H1 (cell line): ENCODE measurements around the gene PAX7. TPM values are rescaled to one million over a fixed set of nuclear protein-coding genes. Genes with fewer than 3 reads are reported as not detected.

ENCODE experiments used
- CTCF ChIA-PET: fragments of 300-600 bp; sonication (Branson Sonifier 250); formaldehyde crosslinking; loops from one replicate; lab custom pipeline; 2021; ENCODE audit not compliant: partially characterized antibody; lab: Charles Lee
- POLR2A ChIA-PET: fragments of 300-600 bp; sonication (Branson Sonifier 250); formaldehyde crosslinking; loops from one replicate; lab custom pipeline; 2021; ENCODE audit warnings: inconsistent platforms; ENCODE audit not compliant: partially characterized antibody; lab: Charles Lee
- DNase-seq, 2 experiments: peaks; one replicate each; pipeline versions ENCODE4 v3.0.0 to v3.0.0-alpha.2; 2010 to 2022; ENCODE audit warnings: low spot score in 2 of 2, low read depth in 1 of 2, mixed read lengths in 1 of 2
- FAIRE-seq: peaks from 2 replicates; lab custom pipeline; 2011; peaks lifted over from hg19 to GRCh38; lab: Jason Lieb, UNC
- H2AFZ ChIP-seq: 2 replicates; pipeline ENCODE4 v1.8.1; 2012; ENCODE audit warnings: low read length, inconsistent platforms
- H2AK5ac ChIP-seq: 2 replicates; pipeline ENCODE4 v1.6.1; 2013; ENCODE audit warnings: low read depth, low read length
- H2BK120ac ChIP-seq: replicated peaks from 2 replicates; pipeline ENCODE3; 2013; ENCODE audit warnings: low read depth, low read length, inconsistent platforms
- H2BK12ac ChIP-seq: 2 replicates; pipeline ENCODE4 v1.6.1; 2013; ENCODE audit warnings: low read depth, low read length
- H2BK15ac ChIP-seq: 2 replicates; pipeline ENCODE4 v1.6.1; 2013; ENCODE audit warnings: low read length
- H2BK20ac ChIP-seq: 2 replicates; pipeline ENCODE4 v1.6.1; 2013; ENCODE audit warnings: low read length
- H2BK5ac ChIP-seq: 2 replicates; pipeline ENCODE4 v1.6.1; 2013; ENCODE audit warnings: low read depth, low read length
- H3K14ac ChIP-seq: 2 replicates; pipeline ENCODE4 v1.6.1; 2013; ENCODE audit warnings: inconsistent platforms; ENCODE audit not compliant: insufficient read length
- H3K18ac ChIP-seq: 2 replicates; pipeline ENCODE4 v1.6.1; 2013; ENCODE audit warnings: low read length; ENCODE audit errors: extremely low read depth
- H3K23ac ChIP-seq: 2 replicates; pipeline ENCODE4 v1.6.1; 2013; ENCODE audit warnings: inconsistent platforms; ENCODE audit not compliant: insufficient read length
- H3K23me2 ChIP-seq: 2 replicates; pipeline ENCODE4 v1.6.1; 2013; ENCODE audit warnings: low read depth, low read length
- H3K27ac ChIP-seq: 2 replicates; pipeline ENCODE4 v1.6.1; 2011; ENCODE audit warnings: low read depth, low read length, inconsistent platforms
- H3K27me3 ChIP-seq, 4 experiments: replicated peaks in 1 of 4; 1 replicate in 1 of 4; 2 replicates in 3 of 4; pipeline versions ENCODE4 v1.6.1 to v1.8.1; 2011 to 2013; ENCODE audit warnings: low read length in 3 of 4, mild to moderate bottlenecking in 3 of 4, inconsistent platforms in 2 of 4, mixed read lengths in 2 of 4, moderate library complexity in 1 of 4; ENCODE audit not compliant: control insufficient read depth in 3 of 4, insufficient read depth in 3 of 4; ENCODE audit errors: extremely low read depth in 1 of 4
- H3K36me3 ChIP-seq, 4 experiments: 2 replicates each; pipeline versions ENCODE4 v1.6.1 to v1.8.1; 2011 to 2013; ENCODE audit warnings: mild to moderate bottlenecking in 4 of 4, low read length in 3 of 4, moderate library complexity in 2 of 4, control low read depth in 1 of 4, inconsistent platforms in 1 of 4; ENCODE audit not compliant: insufficient read depth in 4 of 4, control insufficient read depth in 2 of 4
- H3K4ac ChIP-seq: replicated peaks from 2 replicates; pipeline ENCODE3; 2013; ENCODE audit warnings: low read length, low read depth, mixed read lengths, inconsistent platforms; ENCODE audit not compliant: insufficient read length
- H3K4me1 ChIP-seq, 4 experiments: replicated peaks in 1 of 4; 1 replicate in 1 of 4; 2 replicates in 3 of 4; pipeline versions ENCODE4 v1.6.1 to v1.8.1; 2011 to 2013; ENCODE audit warnings: low read length in 3 of 4, inconsistent platforms in 2 of 4, mixed read lengths in 1 of 4; ENCODE audit not compliant: insufficient read depth in 4 of 4, control insufficient read depth in 3 of 4
- H3K4me2 ChIP-seq, 2 experiments: 2 replicates each; pipeline versions ENCODE4 v1.6.1 to v1.8.1; 2011 to 2013; ENCODE audit warnings: low read depth in 2 of 2, low read length in 2 of 2, control low read depth in 1 of 2, inconsistent platforms in 1 of 2, mild to moderate bottlenecking in 1 of 2; ENCODE audit not compliant: insufficient read depth in 1 of 2
- H3K4me3 ChIP-seq, 4 experiments: fragments of 200-600, 300-600 bp in 1 of 4; sonication (generic), shearing (Covaris generic), sonication (Bioruptor Twin) in 1 of 4; 2 replicates each; pipeline versions ENCODE4 v1.5.1 to v1.8.1; 2011 to 2016; ENCODE audit warnings: low read length in 4 of 4, low read depth in 3 of 4, control low read depth in 2 of 4, inconsistent platforms in 2 of 4, mild to moderate bottlenecking in 2 of 4, mixed read lengths in 1 of 4, moderate library complexity in 1 of 4; ENCODE audit not compliant: insufficient read depth in 2 of 4; ENCODE audit errors: extremely low read depth in 1 of 4
- H3K56ac ChIP-seq: replicated peaks from 2 replicates; pipeline ENCODE3; 2013; ENCODE audit warnings: low read depth, mild to moderate bottlenecking, mixed read lengths, low read length, inconsistent platforms; ENCODE audit not compliant: insufficient read length
- H3K79me1 ChIP-seq: 2 replicates; pipeline ENCODE4 v1.6.1; 2013; ENCODE audit warnings: low read depth, low read length, control low read depth
- H3K79me2 ChIP-seq, 2 experiments: 2 replicates each; pipeline versions ENCODE4 v1.6.1 to v1.8.1; 2012 to 2013; ENCODE audit warnings: low read length in 2 of 2, mild to moderate bottlenecking in 2 of 2, inconsistent platforms in 1 of 2; ENCODE audit not compliant: insufficient read depth in 2 of 2, control insufficient read depth in 1 of 2
- H3K9ac ChIP-seq, 4 experiments: replicated peaks in 1 of 4; 1 replicate in 1 of 4; 2 replicates in 3 of 4; pipeline versions ENCODE4 v1.6.1 to v1.8.1; 2011 to 2013; ENCODE audit warnings: low read depth in 3 of 4, low read length in 3 of 4, control low read depth in 2 of 4, mild to moderate bottlenecking in 2 of 4, moderate library complexity in 2 of 4, inconsistent platforms in 1 of 4; ENCODE audit errors: extremely low read depth in 1 of 4
- H3K9me3 ChIP-seq, 2 experiments: 2 replicates each; pipeline versions ENCODE4 v1.6.1 to v1.8.1; 2012 to 2013; ENCODE audit warnings: mild to moderate bottlenecking in 2 of 2, moderate library complexity in 2 of 2, control low read depth in 1 of 2, inconsistent platforms in 1 of 2, low read depth in 1 of 2, low read length in 1 of 2, mixed read lengths in 1 of 2; ENCODE audit not compliant: insufficient read depth in 2 of 2
- H4K20me1 ChIP-seq, 2 experiments: replicated peaks in 1 of 2; 2 replicates each; pipeline versions ENCODE3 to v1.8.1; 2011 to 2013; ENCODE audit warnings: inconsistent platforms in 2 of 2, low read length in 2 of 2, mild to moderate bottlenecking in 1 of 2; ENCODE audit not compliant: insufficient read depth in 2 of 2, control insufficient read depth in 1 of 2
- H4K5ac ChIP-seq: 2 replicates; pipeline ENCODE4 v1.6.1; 2013; ENCODE audit warnings: low read length, low read depth, mixed read lengths, inconsistent platforms; ENCODE audit not compliant: insufficient read length
- H4K8ac ChIP-seq: 2 replicates; pipeline ENCODE4 v1.8.0; 2013; ENCODE audit warnings: mild to moderate bottlenecking, moderate library complexity, low read length, inconsistent platforms; ENCODE audit not compliant: insufficient read depth; ENCODE audit errors: extremely low read depth
- H4K91ac ChIP-seq: replicated peaks from 2 replicates; pipeline ENCODE3; 2013; ENCODE audit warnings: low read length, mixed read lengths, inconsistent platforms; ENCODE audit not compliant: insufficient read length
- CEBPB ChIP-seq: IDR thresholded peaks from 2 replicates; pipeline ENCODE4 v1.6.1; 2012; ENCODE audit warnings: low read depth, low read length
- CTCF ChIP-seq, 3 experiments: IDR thresholded peaks; 1 replicate in 2 of 3; 2 replicates in 1 of 3; pipeline versions ENCODE4 v1.5.1 to v1.6.1; 2011; ENCODE audit warnings: low read length in 3 of 3, mild to moderate bottlenecking in 3 of 3, inconsistent platforms in 2 of 3, low read depth in 1 of 3, moderate library complexity in 1 of 3; ENCODE audit not compliant: insufficient read depth in 1 of 3; ENCODE audit errors: control extremely low read depth in 1 of 3
- MAFK ChIP-seq: IDR thresholded peaks from 2 replicates; pipeline ENCODE4 v1.6.1; 2012; ENCODE audit warnings: low read depth, mild to moderate bottlenecking, improper control_type of control experiment, low read length
- RAD21 ChIP-seq, 2 experiments: IDR thresholded peaks in 1 of 2; conservative IDR thresholded peaks in 1 of 2; 2 replicates each; pipeline ENCODE4 v1.6.1; 2011; ENCODE audit warnings: low read depth in 2 of 2, low read length in 2 of 2, improper control_type of control experiment in 1 of 2, inconsistent platforms in 1 of 2, mild to moderate bottlenecking in 1 of 2, moderate library complexity in 1 of 2
- WGBS, 2 experiments: shearing (Covaris generic) in 1 of 2; methylation state at CpG; one replicate each; pipeline versions ENCODE4 v1.1.6 to v1.1.7; 2013 to 2015; ENCODE audit warnings: low lambda C conversion rate in 2 of 2, mixed read lengths in 2 of 2, inconsistent platforms in 1 of 2, low coverage in 1 of 2, missing lambda C conversion rate in 1 of 2; ENCODE audit not compliant: insufficient replicate concordance in 2 of 2, insufficient coverage in 1 of 2, insufficient read length in 1 of 2; ENCODE audit errors: extremely low coverage in 1 of 2, missing lambda C conversion rate in 1 of 2; 5-methylcytosine and 5-hydroxymethylcytosine counted together
- polyA plus RNA-seq, 7 experiments: library from polyadenylated mRNA; depleted of rRNA in 3 of 7; stranded (reverse) in 5 of 7; unstranded in 2 of 7; fragments of >200 nt in 5 of 7; fragments of 200-250 nt in 2 of 7; gene quantifications; 1 replicate in 5 of 7; 2 replicates in 1 of 7; 4 replicates in 1 of 7; pipeline versions ENCODE4 v1.2.1 to v1.2.3, GENCODE V29; 2011 to 2013; ENCODE audit warnings: missing spikeins in 2 of 7, mixed read lengths in 2 of 7
- total RNA-seq: library from RNA; stranded (reverse); fragmentation: NEBNext Ultra II Directional; extraction: Animal tissue kit (Norgen Biotek cat#: 25700); gene quantifications from 2 replicates; pipeline ENCODE4 v1.2.1, GENCODE V29; 2021

Gene PAX7
- total and polyA plus RNA-seq, 2 of the 8 experiments (the other 6 are each of a cell fraction or from before 2014, with no cell fraction given): not detected

- POLR2A ChIA-PET: interaction anchor here (1.0 to 1.7 kb wide), 2 partner anchors 10 to 16 kb away, joined by 3 to 5 read pairs; no protein-coding TSS in a partner anchor
- no peak overlapping the region for H2BK5ac ChIP-seq
- H3K27ac ChIP-seq: no peak overlapping the region
- H4K91ac ChIP-seq: no peak overlapping the region
- no peak overlapping the region for H4K5ac ChIP-seq
- no peak overlapping the region for H3K4me3 ChIP-seq
- no peak overlapping the region for H2BK15ac ChIP-seq
- H3K4ac ChIP-seq: no peak overlapping the region
- CTCF ChIA-PET: interaction anchor here (0.6 to 12.3 kb wide), 28 partner anchors 8 to 1316 kb away, joined by 3 to 207 read pairs (median 6); no protein-coding TSS in a partner anchor
- H2BK12ac ChIP-seq: no peak overlapping the region
- H3K36me3 ChIP-seq: no peaks in the 10 kb centered on the region
- no peak overlapping the region for H3K4me2 ChIP-seq
- DNase-seq (no peak), FAIRE-seq (no peak)
- no peak overlapping the region for H3K9ac ChIP-seq
- no peaks in the 10 kb centered on the region for H4K20me1 ChIP-seq
- no peak overlapping the region for H3K18ac ChIP-seq
- H2AFZ ChIP-seq: no peak overlapping the region
- peak overlapping the region; percentile 14; the same call in 1 of the 2 replicates for H4K8ac ChIP-seq
- no peak overlapping the region for H2BK20ac ChIP-seq
- 0 out of 4 replicates have a peak, but pooled peaks cover 0 to 2% of the 10 kb centered on the region in 2 experiments for H3K9me3 ChIP-seq
- no peak overlapping the region for H2AK5ac ChIP-seq
- H3K23me2 ChIP-seq: no peaks in the 10 kb centered on the region
- WGBS, 2 experiments: 63% methylated on average over 3 of the region's 3 CpGs; no CpG with 5 or more reads in 1 of the 2 experiments
- no peak overlapping the region for H3K56ac ChIP-seq
- H2BK120ac ChIP-seq: no peak overlapping the region
- H3K27me3 ChIP-seq: peaks cover 0 to 23% (median 11%) of the 10 kb centered on the region in 4 experiments; a peak in 6 of 7 replicates
- H3K4me1 ChIP-seq: peaks cover 0 to 3% (median 1%) of the 10 kb centered on the region in 4 experiments; a peak in 4 of 7 replicates
- H3K79me1 ChIP-seq: no peaks in the 10 kb centered on the region
- no peaks in the 10 kb centered on the region for H3K79me2 ChIP-seq
- peak; percentile 1 to 26 (median 4); a peak in 2 of 4 replicates for TF ChIP-seq CTCF (IDR thresholded peaks at IDR 0.05; ENCODE audit: control extremely low read depth in 1 of 3, insufficient read depth in 1 of 3, low read depth in 1 of 3, low read length in 3 of 3)
- no peak for TF ChIP-seq CEBPB
- TF ChIP-seq RAD21 (IDR thresholded peaks at IDR 0.05 in 1 of 2, conservative IDR thresholded peaks at IDR 0.05 in 1 of 2; ENCODE audit: low read depth in 2 of 2, low read length in 2 of 2): peak; percentile 32 to 33; a peak in 2 of 4 replicates
- TF ChIP-seq MAFK: no peak
- no peak overlapping the region for H3K23ac ChIP-seq
- no peak overlapping the region for H3K14ac ChIP-seq
Measured at GRCh38 chr1:18682375-18682774, 51.7 kb downstream of the PAX7 start.
